GM19043 (cell line): ENCODE measurements around the gene ZNF766.
A peak's percentile ranks its signal among the peaks of the same experiment; 100 is the strongest.
"Not testable (repeated sequence)": the region's sequence is repeated elsewhere in the genome, so short reads cannot be mapped to it uniquely, and the experiment has no call there.

Experiments
- ATAC-seq: cut with Tn5 transposase; IDR thresholded peaks from one replicate; pipeline ENCODE4 v1.9.1; 2021; ENCODE audit warnings: low read depth; ENCODE audit not compliant: unreplicated experiment

The ZNF766 gene

GRCh38 chr19:52269338-52270261 lies at the start of gene ZNF766:
TSS of gene ZNF766 (plus strand) at chr19:52269587. CDS start at chr19:52269614, 27 bp downstream.
- ATAC-seq, result peak; percentile 95

- no peak for ATAC-seq
These were observed 49.8 kb upstream of the ZNF766 start for GRCh38 chr19:52219611-52220010.

DNA sequence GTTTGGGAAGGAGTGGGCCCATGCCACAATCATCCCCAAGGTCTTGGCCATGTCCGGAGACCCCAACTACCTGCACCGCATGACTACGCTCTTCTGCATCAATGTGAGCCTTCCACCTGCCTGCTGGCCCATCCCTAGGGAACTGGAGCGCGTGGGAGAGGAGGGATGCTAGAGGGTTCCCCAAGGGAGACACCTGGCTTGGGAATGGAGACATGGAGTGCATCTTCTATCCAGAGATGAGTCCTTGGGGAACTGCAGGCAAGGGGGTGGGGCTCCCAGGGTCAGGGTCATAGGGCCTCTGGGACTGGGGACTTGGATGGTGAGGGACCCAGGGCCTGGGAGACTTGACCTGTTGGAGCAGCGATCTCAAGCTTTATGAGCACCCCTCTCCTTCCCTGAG lies 48.4 kb upstream of the ZNF766 start:
- no peak for ATAC-seq

GRCh38 chr19:52221831-52222375 lies 47.5 kb upstream of the ZNF766 start:
- ATAC-seq, result no peak

GRCh38 chr19:52224211-52224610 lies 45.2 kb upstream of the ZNF766 start:
- ATAC-seq, result no peak

DNA sequence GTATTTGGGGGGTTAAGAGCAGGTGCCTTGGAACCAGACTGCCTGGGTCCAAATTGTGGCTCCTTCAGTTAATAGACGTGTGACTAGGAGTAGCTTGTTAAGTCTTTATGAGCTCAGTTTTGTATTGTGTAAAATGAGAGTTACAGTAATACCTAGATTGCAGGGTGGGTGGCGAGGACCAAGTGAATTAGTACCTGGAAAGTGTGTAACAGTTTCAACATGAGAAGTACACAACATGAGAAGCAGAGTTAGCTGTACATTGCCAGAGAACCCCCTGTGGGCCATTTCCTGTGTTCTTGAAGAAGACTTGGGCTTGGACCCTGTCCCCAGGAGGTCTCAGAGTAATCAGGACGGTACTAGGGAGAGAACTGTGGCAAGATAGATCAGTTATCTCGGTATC lies 42.7 kb upstream of the ZNF766 start:
- no peak for ATAC-seq

DNA sequence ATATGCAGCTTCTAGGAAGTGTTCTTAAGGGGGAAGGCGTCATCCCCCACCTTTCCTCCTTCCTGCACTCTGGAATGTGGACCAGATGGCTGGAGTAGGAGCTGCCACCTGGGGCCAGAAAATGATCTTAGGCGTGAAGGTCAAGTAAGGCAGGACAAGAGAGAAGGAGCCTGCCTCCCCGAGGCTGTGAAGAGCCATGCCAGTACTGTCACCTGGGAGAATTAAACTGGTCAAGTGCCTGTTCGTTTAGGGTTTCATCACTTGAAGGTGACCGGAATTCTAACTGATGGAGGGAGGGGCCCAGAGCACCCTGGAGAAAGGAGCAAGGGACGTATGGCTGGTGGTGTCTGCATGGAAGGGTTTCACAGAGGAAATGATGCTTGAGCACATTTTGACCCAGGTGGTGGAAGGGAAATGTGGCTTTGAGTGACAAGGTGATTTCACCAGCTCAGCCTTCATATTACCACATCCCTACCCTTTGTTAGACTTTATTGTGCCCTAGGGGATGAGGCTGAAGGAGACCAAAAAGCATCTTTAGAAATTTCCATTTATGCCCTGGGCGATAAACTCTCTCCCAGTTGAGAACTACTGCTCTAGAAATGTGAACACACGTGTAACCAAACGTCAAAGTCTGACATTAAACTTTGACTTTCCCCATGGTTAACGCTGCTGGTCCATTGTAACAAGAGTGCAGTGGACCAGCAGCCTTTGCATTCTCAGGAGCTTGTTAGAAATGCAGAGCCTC lies 42.0 kb upstream of the ZNF766 start:
- no peak for ATAC-seq

- ATAC-seq, result no peak
These were observed 41.4 kb upstream of the ZNF766 start for GRCh38 chr19:52227980-52228379.

GRCh38 chr19:52229524-52229923 lies 39.9 kb upstream of the ZNF766 start:
- no peak for ATAC-seq

GRCh38 chr19:52230685-52231084 lies 38.7 kb upstream of the ZNF766 start:
- ATAC-seq, result no peak

DNA sequence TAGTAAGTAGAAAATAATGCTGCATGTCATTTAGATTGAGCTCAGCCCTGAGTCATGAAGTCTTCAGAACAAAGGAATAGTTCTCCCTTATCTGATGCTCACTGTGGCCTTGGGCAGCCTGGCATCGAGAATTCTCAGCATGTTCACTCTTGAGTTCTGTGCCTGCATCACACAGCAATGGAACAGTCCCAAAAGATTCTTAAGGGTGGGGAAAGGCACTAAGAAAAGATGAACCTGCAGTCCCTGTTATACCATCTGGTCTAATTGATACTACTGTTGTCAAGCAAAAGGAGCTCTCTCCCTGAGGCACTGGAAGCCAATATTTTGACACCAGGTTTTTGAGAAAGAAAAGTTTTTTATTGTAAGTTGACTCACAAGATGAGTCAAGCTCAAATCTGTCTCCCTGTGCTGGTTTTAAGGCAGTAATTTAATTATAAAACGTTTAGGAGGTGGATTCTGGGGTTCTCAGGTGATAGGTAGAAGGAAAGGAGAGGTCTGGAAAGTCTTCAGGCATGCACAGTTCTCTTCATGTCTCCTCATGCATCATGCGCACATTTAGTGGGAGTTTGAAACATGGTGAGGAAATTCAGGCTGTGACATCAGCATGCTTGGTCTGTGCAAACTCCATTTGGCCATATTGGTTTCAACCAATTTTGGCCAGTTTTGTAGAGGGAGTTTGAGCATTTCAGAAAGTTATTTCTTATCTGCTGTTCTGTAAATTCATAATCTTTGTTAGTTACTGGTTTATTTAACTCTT lies 38.1 kb upstream of the ZNF766 start:
- no peak for ATAC-seq

GRCh38 chr19:52234406-52234805 lies 35.0 kb upstream of the ZNF766 start:
- ATAC-seq, result no peak

DNA sequence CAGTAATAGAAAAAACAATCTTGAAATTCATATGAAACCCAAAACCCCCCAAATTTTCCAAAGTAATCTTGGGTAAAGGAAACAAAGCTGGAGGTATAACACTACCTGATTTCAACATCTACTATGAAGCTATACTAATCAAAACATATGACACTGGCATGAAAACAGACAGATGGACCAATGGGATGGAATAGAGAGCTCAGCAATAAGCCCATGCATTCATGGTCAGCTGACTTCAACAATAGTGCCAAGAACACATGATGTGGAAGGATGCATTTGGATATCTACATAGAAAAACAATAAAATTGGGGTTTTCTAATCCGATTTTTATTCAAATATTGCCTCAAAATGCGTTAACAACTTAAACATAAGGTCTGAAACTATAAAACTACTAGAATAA lies 32.2 kb upstream of the ZNF766 start:
- ATAC-seq, result no peak

GRCh38 chr19:52237771-52238400 lies 31.5 kb upstream of the ZNF766 start:
- ATAC-seq, result no peak

DNA sequence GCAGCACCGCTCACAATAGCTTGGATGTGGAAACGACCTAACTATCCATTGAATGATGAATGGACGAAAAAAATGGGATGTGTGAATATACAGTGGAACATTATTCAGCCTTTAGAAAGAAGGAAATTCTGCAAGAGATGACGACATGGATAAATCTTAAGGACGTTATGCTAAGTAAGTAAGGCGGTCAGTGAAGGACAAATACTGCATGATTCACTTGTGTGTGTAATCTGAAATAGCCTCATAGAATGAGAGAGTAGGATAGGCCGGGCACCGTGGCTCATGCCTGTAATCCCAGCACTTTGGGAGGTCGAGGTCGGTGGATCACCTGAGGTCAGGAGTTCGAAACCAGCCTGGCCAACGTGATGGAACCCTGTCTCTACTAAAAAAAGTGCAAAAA lies 25.4 kb upstream of the ZNF766 start:
- no peak for ATAC-seq

GRCh38 chr19:52248241-52248640 lies 21.1 kb upstream of the ZNF766 start:
- no peak for ATAC-seq

DNA sequence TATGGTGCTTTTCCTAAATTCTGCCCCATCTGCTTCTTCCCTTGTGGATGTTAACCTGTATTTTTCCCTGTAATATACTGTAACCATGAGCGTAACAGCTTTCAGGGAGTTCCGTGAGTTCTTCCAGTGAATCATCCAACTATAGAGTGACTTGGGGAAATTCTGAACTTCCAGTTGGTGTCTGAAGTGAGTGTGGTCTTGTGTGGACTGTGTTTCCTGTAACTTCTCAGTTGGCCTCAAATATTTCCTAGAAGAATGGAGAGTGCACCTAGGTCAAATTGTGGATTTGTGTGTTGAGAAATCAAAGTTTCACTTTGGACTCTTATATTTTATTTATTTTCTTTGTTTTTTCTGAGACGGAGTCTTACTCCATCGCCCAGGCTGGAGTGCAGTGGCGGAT lies 11.0 kb upstream of the ZNF766 start:
- no peak for ATAC-seq

DNA sequence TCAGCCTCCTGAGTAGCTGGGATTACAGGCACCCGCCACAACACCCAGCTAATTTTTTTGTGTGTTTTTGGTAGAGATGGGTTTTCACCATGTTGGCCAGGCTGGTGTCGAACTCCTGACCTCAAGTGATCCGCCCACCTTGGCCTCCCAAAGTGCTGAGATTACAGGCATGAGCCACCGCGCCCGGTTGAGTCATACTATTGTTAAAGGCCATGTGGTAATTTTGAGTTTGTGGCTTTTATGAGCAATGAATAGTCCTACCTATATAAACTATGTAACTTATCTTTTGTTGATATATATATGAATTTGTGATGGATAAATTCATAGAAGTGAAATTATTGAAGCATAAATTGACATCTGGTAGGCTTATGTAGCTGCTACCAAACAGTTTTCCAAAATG lies 3.8 kb upstream of the ZNF766 start:
- ATAC-seq, result not testable (repeated sequence)

GRCh38 chr19:52270266-52270885 lies 989 bp downstream of the ZNF766 start:
- ATAC-seq, result no peak

GRCh38 chr19:52273301-52273700 lies 3.9 kb downstream of the ZNF766 start:
- no peak for ATAC-seq
